Esophagus squamous epithelium (tissue), 5 donors: ENCODE results near the gene ST6GALNAC3. TPM values are rescaled to one million over a fixed set of nuclear protein-coding genes. Genes with fewer than 3 reads are reported as not detected.

Source experiments
- DNase-seq: peaks from one replicate; lab custom pipeline; 2025; lab: John Stamatoyannopoulos, UW
- H3K27ac ChIP-seq, 4 donors: fragments of 200-600 bp; sonication (generic); one replicate each; pipeline ENCODE4 v1.5.1; 2016 to 2019; ENCODE audit warnings: mild to moderate bottlenecking in 1 of 4
- H3K27me3 ChIP-seq, 4 donors: fragments of 200-600 bp; sonication (generic); 1 replicate in 3 of 4; 2 replicates in 1 of 4; pipeline versions ENCODE4 v1.5.1 to v1.6.0; 2017 to 2021; ENCODE audit warnings: antibody characterized with exemption in 1 of 4
- H3K36me3 ChIP-seq, 3 donors: fragments of 200-600 bp; sonication (generic); one replicate each; pipeline ENCODE4 v1.5.1; 2016 to 2019
- H3K4me1 ChIP-seq, 3 donors: fragments of 200-600 bp; sonication (generic); one replicate each; pipeline ENCODE4 v1.5.1; 2017 to 2019
- H3K4me3 ChIP-seq, 4 donors: fragments of 200-600 bp; sonication (generic); 1 replicate in 3 of 4; 2 replicates in 1 of 4; pipeline ENCODE4 v1.5.1; 2016 to 2019; ENCODE audit warnings: mild to moderate bottlenecking in 2 of 4, moderate library complexity in 1 of 4
- H3K9me3 ChIP-seq, 3 donors: fragments of 200-600 bp; sonication (generic); one replicate each; pipeline ENCODE4 v1.5.1; 2016 to 2019
- POLR2A ChIP-seq, 4 donors: fragments of 450-650 bp; IDR thresholded peaks; one replicate each; pipeline ENCODE4 v1.6.1; 2017; ENCODE audit warnings: antibody characterized with exemption in 4 of 4, mild to moderate bottlenecking in 4 of 4, moderate library complexity in 3 of 4
- WGBS, 2 donors: methylation state at CpG; one replicate each; pipeline ENCODE4 v1.1.5; 2018; 5-methylcytosine and 5-hydroxymethylcytosine counted together
- intact Hi-C: fragments of 100-400 bp; cut with DNase I; formaldehyde crosslinking; loops from one replicate; pipeline ENCODE4 v1.15.0; 2022
- total RNA-seq, 4 donors: library from RNA; depleted of rRNA; stranded (reverse); fragments of >200 nt; gene quantifications; one replicate each; pipeline ENCODE4 v1.1.0, GENCODE V29; 2016
- TF ChIP-seq, protein P1 (sequence below), 6 experiments: fragments of 450-650 bp in 4 of 6; fragments of 200-600 bp in 2 of 6; sonication (generic) in 2 of 6; IDR thresholded peaks; one replicate each; pipeline ENCODE4 v1.5.1; 2016 to 2019; ENCODE audit warnings: antibody characterized with exemption in 6 of 6, mild to moderate bottlenecking in 4 of 6, moderate library complexity in 4 of 6
- donor health status: DM: yes; HTN: yes; CAD: no.

ST6GALNAC3 gene
- total RNA-seq, 4 donors from 2014 or later, result 0.27 to 4.3 (median 2.2) TPM

DNA sequence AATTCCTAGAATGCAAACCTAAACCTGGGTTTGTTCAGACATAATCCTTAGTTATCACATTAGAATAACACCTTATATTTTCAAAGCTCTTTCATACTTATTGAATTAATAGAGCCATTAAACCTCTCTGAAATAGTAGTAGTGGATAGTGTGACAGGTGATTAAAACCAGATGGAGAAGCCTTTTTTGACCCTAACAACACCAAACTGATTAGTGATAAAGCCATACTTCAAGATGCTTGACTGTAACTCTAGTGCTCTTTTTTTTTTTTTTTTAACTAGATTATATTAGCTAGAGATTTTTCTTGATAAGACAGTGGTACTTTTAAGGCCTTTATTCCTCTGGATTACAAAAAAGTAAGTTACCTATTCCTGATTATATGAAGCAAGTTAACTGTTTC is 190.1 kb downstream of the ST6GALNAC3 start:
- no peak for DNase-seq
- Histone ChIP-seq H3K27ac (no peak overlapping the region), H3K36me3 (no peaks in the 10 kb centered on the region), H3K4me1 (peaks cover 0 to 11% (median 0%) of the 10 kb centered on the region in 3 donors), H3K9me3 (no peaks in the 10 kb centered on the region), H3K27me3 (no peaks in the 10 kb centered on the region), H3K4me3 (no peak overlapping the region)
- no peak for TF ChIP-seq POLR2A (IDR thresholded peaks at IDR 0.05)
- TF ChIP-seq, protein P1, sequence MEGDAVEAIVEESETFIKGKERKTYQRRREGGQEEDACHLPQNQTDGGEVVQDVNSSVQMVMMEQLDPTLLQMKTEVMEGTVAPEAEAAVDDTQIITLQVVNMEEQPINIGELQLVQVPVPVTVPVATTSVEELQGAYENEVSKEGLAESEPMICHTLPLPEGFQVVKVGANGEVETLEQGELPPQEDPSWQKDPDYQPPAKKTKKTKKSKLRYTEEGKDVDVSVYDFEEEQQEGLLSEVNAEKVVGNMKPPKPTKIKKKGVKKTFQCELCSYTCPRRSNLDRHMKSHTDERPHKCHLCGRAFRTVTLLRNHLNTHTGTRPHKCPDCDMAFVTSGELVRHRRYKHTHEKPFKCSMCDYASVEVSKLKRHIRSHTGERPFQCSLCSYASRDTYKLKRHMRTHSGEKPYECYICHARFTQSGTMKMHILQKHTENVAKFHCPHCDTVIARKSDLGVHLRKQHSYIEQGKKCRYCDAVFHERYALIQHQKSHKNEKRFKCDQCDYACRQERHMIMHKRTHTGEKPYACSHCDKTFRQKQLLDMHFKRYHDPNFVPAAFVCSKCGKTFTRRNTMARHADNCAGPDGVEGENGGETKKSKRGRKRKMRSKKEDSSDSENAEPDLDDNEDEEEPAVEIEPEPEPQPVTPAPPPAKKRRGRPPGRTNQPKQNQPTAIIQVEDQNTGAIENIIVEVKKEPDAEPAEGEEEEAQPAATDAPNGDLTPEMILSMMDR (IDR thresholded peaks at IDR 0.05), result no peak
- intact Hi-C loops, result no loop called here

DNA sequence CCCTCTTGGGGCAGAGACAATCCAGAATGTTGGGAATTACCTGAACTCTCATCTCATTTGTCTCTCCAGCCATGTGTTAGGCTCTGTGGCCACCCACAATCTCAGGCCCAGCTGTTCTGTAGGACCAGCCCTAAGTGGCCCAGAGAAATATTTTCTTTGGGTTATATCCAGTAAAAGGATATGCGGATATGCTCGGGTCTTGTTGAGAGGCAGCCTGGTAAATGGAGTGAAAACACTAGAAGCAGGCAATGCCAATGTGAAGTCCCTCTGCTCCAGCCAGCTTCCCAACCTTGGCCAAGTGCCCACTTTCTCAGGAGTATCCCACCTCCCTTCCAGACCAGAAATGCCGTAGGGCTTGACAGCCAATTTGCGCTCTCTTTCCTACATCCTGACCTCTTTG is 192.2 kb downstream of the ST6GALNAC3 start:
- no peak overlapping the region for H3K4me3 ChIP-seq
- H3K4me1 ChIP-seq, result peaks cover 0 to 18% (median 0%) of the 10 kb centered on the region in 3 donors
- no peak overlapping the region for H3K27ac ChIP-seq
- no peaks in the 10 kb centered on the region for H3K36me3 ChIP-seq
- DNase-seq, result no peak
- no peaks in the 10 kb centered on the region for H3K27me3 ChIP-seq
- no peaks in the 10 kb centered on the region for H3K9me3 ChIP-seq
- TF ChIP-seq, protein P1 (IDR thresholded peaks at IDR 0.05), result no peak
- no peak for TF ChIP-seq POLR2A (IDR thresholded peaks at IDR 0.05)
- 78 to 91% methylated on average over 4 of the region's 4 CpGs for WGBS, 2 donors
- intact Hi-C loops, result no loop called here

DNA sequence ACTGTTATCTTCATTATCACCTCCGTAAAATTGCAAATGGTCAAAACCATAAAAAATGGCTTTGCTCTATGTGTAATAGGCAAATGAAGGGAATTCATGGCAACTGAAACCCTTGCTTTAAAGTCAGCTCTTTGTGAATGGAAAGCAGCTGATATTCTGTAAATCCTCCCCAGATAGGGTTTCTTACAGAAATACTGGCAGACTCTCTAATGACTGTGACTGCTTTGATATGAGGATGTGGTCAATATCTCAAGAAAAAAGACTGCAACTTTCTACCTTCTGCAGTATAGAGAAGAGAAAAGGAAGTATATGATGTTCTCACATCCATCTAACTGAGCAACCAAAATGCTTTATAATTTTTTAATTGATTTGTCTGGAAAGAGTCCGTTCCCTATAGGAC is 193.1 kb downstream of the ST6GALNAC3 start:
- H3K27ac ChIP-seq, result no peak overlapping the region
- H3K4me1 ChIP-seq, result peaks cover 0 to 18% (median 0%) of the 10 kb centered on the region in 3 donors
- intact Hi-C loops, result no loop called here
- no peaks in the 10 kb centered on the region for H3K36me3 ChIP-seq
- TF ChIP-seq POLR2A (IDR thresholded peaks at IDR 0.05), result no peak
- TF ChIP-seq, protein P1 (IDR thresholded peaks at IDR 0.05), result no peak
- H3K27me3 ChIP-seq, result no peaks in the 10 kb centered on the region
- WGBS, 2 donors, result 76 to 80% methylated on average over 2 of the region's 2 CpGs
- H3K4me3 ChIP-seq, result no peak overlapping the region
- DNase-seq, result no peak
- no peaks in the 10 kb centered on the region for H3K9me3 ChIP-seq

DNA sequence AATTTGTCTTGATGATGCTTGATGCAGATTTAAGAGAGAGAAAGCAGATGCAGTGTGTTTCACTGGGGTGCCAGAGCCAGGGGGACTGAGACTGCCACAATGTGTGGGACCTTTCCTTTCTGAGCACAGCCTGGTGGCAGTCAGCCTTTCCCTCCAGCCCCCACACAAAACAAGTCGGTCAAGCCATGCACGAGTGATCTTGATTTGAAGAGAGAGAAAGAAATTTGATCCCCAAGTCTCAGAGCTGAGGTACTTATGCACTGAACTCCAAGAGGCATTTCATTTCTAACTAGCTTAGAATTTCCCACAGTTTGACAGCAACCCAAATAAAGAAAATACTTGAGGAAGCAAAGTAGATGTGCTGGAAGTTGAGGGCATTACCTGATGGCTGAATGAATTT is 193.8 kb downstream of the ST6GALNAC3 start:
- DNase-seq, result no peak
- H3K27me3 ChIP-seq, result no peaks in the 10 kb centered on the region
- intact Hi-C loops, result no loop called here
- peak overlapping the region in 1 of 4 donors; percentile 29 for H3K27ac ChIP-seq
- no peaks in the 10 kb centered on the region for H3K36me3 ChIP-seq
- no peak overlapping the region for H3K4me3 ChIP-seq
- no peaks in the 10 kb centered on the region for H3K9me3 ChIP-seq
- H3K4me1 ChIP-seq, result peaks cover 0 to 18% (median 0%) of the 10 kb centered on the region in 3 donors
- 40 to 45% methylated on average over 1 to 2 of the region's 2 CpGs for WGBS, 2 donors
- no peak for TF ChIP-seq POLR2A (IDR thresholded peaks at IDR 0.05)
- TF ChIP-seq, protein P1 (IDR thresholded peaks at IDR 0.05), result no peak

DNA sequence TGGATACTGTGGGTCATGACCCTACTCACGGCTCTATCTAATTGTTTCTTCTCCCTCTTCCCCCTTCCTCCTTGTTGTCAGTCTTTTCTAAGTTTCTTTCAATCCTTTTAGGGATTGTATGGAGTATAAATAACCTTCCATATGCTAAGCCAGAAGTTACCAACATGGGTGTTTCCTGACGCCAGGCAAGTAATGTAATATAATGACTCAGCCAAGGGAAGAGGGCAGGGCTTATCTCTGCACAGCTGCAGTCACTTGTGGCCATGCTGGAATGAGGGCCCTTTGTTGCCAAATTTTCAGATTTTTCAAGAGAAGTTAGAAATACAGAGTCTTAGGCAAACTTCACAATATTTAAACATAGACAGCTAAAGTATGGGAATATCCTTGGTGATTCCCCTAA is 194.6 kb downstream of the ST6GALNAC3 start:
- Histone ChIP-seq H3K27me3 (no peaks in the 10 kb centered on the region), H3K36me3 (no peaks in the 10 kb centered on the region), H3K4me1 (peaks cover 0 to 18% (median 0%) of the 10 kb centered on the region in 3 donors), H3K9me3 (no peaks in the 10 kb centered on the region), H3K4me3 (no peak overlapping the region), H3K27ac (no peak overlapping the region)
- intact Hi-C loops, result no loop called here
- 25 to 35% methylated on average over 2 of the region's 2 CpGs for WGBS, 2 donors
- no peak for TF ChIP-seq POLR2A (IDR thresholded peaks at IDR 0.05)
- TF ChIP-seq, protein P1 (IDR thresholded peaks at IDR 0.05), result no peak
- no peak for DNase-seq
